GM19099 (cell line): ENCODE measurements around the gene CAPN5.

ENCODE experiments used
- POLR2A ChIP-seq: IDR thresholded peaks from 3 replicates; pipeline ENCODE4 v1.6.1; 2011; ENCODE audit warnings: low read depth; ENCODE audit not compliant: insufficient read length; ENCODE audit errors: extremely low read depth

CAPN5 gene

DNA sequence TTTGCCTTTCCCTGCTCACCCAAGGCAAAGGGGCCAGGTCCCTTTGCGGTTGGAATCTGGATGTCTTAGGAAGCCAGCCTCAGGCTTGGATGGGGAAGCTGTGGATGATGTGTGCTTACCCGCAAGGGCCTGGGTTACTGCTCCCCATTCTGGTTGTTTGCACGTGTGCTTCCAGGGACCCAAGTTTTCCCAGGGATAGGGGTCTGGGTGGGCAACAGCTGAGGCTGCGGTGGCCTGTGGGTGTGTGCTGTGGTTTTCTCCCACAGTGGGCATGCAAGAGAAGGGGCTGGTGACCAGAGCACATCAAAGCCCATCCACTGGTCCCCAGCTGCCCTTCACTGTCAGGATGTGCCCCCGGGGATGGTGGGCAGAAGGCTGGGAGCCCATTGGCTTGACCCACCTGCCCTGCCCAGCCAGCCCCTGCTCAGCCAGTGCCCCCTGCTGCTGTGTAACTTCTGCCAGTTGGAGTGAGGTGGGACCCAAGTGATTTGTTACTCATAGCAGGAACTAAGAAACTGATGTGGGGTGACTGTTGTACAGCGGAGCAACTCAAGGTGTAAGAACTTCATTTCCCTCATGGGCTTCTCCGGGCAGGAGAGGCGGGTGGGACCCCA lies 3.3 kb downstream of the CAPN5 start:
- no peak for TF ChIP-seq POLR2A

GRCh38 chr11:77071077-77071476 lies 4.3 kb downstream of the CAPN5 start:
- TF ChIP-seq POLR2A: no peak

DNA sequence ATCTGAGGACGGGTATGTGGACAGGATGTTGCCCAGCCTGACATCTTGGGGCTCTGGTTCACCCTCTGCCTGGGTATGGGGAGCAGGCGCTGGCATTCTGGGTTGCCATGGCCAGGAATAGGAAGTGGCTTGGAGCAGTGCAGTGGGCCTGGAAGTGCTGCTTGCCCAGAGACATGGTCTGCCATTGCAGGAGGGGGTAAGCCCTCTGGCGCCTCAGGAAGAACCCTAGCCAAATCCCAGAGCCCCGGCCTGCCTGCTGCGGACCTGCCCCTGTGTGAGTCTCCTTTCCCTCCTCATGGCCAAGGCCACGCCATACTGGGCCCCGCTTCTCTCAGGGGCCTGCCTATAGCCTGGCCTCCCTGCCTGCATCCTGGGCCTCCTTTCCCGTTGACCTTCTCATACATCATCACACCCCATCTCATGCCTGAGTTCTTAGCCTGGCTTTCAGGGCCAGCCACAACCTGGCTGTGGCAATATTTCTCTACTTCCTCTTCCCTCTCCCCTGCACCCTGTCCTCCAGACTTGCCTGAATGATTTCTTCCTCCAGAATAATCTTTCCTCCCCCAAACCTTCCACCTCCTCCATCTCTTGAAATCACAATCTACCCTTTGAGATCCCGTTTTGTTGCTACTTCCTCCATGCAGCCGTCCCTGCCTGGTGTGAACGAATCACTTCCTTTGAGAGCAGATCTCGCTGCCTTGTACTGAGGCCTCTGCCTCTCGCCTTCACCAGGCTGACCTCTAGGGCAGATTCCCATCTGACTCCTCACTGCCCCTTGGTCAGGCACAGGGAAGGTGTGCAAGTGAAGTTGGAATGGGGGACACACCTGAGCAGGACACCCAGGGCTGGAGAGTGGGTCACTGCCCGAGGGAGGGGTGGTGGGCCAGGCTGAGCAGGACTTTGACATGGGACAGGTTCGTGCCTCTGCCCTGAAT lies 5.2 kb downstream of the CAPN5 start:
- TF ChIP-seq POLR2A: no peak

- no peak for TF ChIP-seq POLR2A
Observed at GRCh38 chr11:77072851-77073327, 6.1 kb downstream of the CAPN5 start.

- TF ChIP-seq POLR2A: no peak
Observed at GRCh38 chr11:77073328-77074001, 6.7 kb downstream of the CAPN5 start.

- TF ChIP-seq POLR2A: no peak
Observed at GRCh38 chr11:77074205-77074604, 7.4 kb downstream of the CAPN5 start.

- TF ChIP-seq POLR2A: no peak
Observed at GRCh38 chr11:77074626-77075221, 8.0 kb downstream of the CAPN5 start.

- TF ChIP-seq POLR2A: no peak
Observed at GRCh38 chr11:77075425-77075905, 8.7 kb downstream of the CAPN5 start.

- TF ChIP-seq POLR2A: no peak
Observed at GRCh38 chr11:77079666-77080065, 12.9 kb downstream of the CAPN5 start.

- TF ChIP-seq POLR2A: no peak
Observed at GRCh38 chr11:77080643-77081210, 14.0 kb downstream of the CAPN5 start.

- TF ChIP-seq POLR2A: no peak
Observed at GRCh38 chr11:77081381-77081851, 14.6 kb downstream of the CAPN5 start.

DNA sequence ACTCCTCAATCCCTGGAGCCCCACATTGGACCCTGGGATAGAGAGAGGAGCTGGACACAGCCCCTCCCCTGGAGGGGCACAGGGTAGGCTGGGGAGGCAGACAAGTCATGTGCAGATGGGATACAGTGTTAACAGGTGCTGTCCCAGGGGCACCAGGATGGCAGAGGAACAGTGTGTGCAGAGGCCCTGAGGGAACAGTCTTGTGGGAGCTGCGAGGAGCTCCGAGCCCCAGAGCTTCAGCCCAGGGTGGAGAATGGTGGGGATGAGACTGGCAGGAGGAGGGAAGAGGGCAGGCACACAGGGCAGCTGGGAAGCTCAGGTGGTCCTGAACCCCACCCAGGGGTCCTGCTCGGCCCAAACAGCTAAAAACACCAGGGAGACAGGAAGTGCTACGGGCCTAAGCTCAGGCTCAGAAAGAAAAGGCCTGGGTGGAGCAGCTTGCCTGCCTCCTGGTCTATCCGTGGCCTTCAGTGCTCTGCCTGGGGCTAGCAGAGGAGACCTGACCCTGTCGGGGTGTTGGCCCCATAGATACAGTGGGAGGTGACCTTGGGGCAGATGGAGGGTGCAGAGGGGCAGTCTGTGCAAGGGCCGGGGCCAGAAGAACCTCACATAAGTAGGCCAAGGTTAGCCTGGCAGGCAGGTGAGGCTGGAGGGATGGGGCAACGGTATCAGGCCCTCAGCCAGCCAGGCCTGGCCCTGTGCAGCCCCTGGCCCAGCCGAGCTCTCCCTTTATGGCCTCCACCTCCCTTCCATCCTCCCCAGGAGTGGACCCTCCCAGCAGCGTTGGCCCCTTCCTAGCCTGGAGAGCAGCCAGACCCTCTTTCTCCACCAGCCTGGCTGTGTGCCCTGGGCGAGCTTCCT lies 15.4 kb downstream of the CAPN5 start:
- TF ChIP-seq POLR2A: no peak

- TF ChIP-seq POLR2A: no peak
Observed at GRCh38 chr11:77082838-77083565, 16.2 kb downstream of the CAPN5 start.
